Measurements from ENCODE around the gene ZNF839.
"Not testable (repeated sequence)": the region's sequence is repeated elsewhere in the genome, so short reads cannot be mapped to it uniquely, and the experiment has no call there.

The ZNF839 gene

DNA sequence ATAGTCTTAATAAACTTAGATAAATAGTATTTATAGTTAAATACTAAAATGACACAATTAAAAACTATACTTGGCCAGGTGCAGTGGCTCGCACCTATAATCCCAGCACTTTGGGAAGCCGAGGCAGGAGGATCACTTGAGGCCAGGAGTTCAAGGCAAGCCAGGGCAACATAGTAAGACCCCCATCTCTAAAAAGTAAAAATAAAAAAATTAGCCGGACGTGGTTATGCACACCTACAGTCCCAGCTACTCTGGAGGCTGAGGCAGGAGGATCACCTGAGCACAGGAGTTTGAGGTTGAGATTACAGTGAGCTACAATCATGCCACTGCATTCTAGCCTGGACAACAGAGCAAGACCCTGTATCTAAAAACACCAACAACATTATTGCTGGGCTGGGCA lies 27.1 kb downstream of the ZNF839 start:
- TF ChIP-seq ZNF121 (tag by site-specific recombination; IDR thresholded peaks at IDR 0.05) (peak; percentile 91), BCL11B (tag by site-specific recombination; IDR thresholded peaks at IDR 0.05; ENCODE audit: low read depth) (no peak)
- H3K9me3 ChIP-seq (ENCODE audit: control insufficient read depth, insufficient read depth, low read depth, low read length), result no peaks in the 10 kb centered on the region
- POLR2A ChIA-PET, result no interaction called here
- H3K4me1 ChIP-seq (ENCODE audit: control insufficient read depth, insufficient read depth, low read length), result no peaks in the 10 kb centered on the region
- no peak overlapping the region for H3K27ac ChIP-seq (ENCODE audit: extremely low read depth, low read depth, low read length)
- CTCF ChIA-PET, result no interaction called here
- no peak overlapping the region for H3K4me3 ChIP-seq (ENCODE audit: low read depth, low read length)
- peaks cover 50 to 67% of the 10 kb centered on the region in 2 experiments for H3K36me3 ChIP-seq (ENCODE audit: control insufficient read depth in 2 of 2, insufficient read depth in 1 of 2, low read length in 2 of 2)

DNA sequence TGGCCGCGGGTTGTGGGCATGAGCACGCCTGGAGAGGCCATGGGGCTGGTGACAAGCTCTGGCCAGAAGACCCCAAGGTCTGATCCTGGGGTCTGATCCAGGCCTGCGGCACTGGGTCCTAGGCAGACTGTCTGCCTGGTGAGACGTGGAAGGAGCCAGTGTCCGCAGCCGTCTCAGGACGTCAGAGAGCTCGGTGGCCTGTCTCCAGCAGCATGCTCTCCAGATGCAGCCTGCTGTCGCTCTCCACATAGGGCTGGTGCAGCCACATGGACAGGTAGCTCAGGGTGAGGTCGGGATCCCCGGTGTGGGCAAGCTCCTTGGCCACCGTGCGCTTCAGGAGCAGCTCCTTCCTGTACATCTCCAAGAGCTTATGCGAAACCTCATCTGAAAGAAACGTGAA lies 28.8 kb downstream of the ZNF839 start:
- no peak overlapping the region for H3K27ac ChIP-seq (ENCODE audit: extremely low read depth, low read depth, low read length)
- POLR2A ChIA-PET, result interaction anchor here (0.6 kb wide), 1 partner anchor 270 kb away, joined by 3 read pairs; no protein-coding TSS in a partner anchor

DNA sequence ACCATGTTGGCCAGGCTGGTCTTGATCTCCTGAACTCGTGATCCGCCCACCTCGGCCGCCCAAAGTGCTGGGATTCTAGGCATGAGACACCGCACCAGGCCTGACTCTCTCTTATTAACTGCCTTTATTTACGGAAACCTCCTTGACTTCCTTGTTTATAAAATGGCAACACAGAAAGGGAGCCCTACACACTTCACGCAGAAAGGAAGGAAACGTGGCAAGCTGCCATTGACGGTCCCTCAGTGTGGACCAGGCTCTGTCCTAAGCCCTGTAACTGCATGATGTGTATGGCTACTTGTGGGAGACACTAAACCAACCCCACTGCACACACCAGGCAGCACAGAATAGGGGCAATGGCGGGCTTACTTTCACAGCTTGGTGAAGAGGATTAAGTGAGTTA lies 31.5 kb downstream of the ZNF839 start:
- H3K9me3 ChIP-seq (ENCODE audit: control insufficient read depth, insufficient read depth, low read depth, low read length), result no peaks in the 10 kb centered on the region
- no peak for TF ChIP-seq ZNF16 (tag by site-specific recombination; IDR thresholded peaks at IDR 0.05; ENCODE audit: low read depth)
- no peak for TF ChIP-seq ZNF768 (tag by site-specific recombination; IDR thresholded peaks at IDR 0.05)
- TF ChIP-seq ZNF658 (tag by site-specific recombination; IDR thresholded peaks at IDR 0.05), result no peak
- no peak for TF ChIP-seq ZNF155 (tag by site-specific recombination; IDR thresholded peaks at IDR 0.05)
- no peak for TF ChIP-seq ZXDB (tag by site-specific recombination; IDR thresholded peaks at IDR 0.05)
- no peak for TF ChIP-seq KLF7 (tag by site-specific recombination; IDR thresholded peaks at IDR 0.05; ENCODE audit: borderline replicate concordance)
- TF ChIP-seq ZSCAN30 (tag by site-specific recombination; IDR thresholded peaks at IDR 0.05), result no peak
- TF ChIP-seq ZNF184 (tag by site-specific recombination; IDR thresholded peaks at IDR 0.05), result no peak
- no peak for TF ChIP-seq ZNF785 (tag by site-specific recombination; IDR thresholded peaks at IDR 0.05)
- no peak for TF ChIP-seq ZNF585B (tag by site-specific recombination; IDR thresholded peaks at IDR 0.05)
- TF ChIP-seq, protein P1, sequence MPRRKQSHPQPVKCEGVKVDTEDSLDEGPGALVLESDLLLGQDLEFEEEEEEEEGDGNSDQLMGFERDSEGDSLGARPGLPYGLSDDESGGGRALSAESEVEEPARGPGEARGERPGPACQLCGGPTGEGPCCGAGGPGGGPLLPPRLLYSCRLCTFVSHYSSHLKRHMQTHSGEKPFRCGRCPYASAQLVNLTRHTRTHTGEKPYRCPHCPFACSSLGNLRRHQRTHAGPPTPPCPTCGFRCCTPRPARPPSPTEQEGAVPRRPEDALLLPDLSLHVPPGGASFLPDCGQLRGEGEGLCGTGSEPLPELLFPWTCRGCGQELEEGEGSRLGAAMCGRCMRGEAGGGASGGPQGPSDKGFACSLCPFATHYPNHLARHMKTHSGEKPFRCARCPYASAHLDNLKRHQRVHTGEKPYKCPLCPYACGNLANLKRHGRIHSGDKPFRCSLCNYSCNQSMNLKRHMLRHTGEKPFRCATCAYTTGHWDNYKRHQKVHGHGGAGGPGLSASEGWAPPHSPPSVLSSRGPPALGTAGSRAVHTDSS (tag by site-specific recombination; IDR thresholded peaks at IDR 0.05), result no peak
- TF ChIP-seq GLIS1 (tag by site-specific recombination; IDR thresholded peaks at IDR 0.05), result no peak
- TF ChIP-seq ZNF776 (tag by site-specific recombination; IDR thresholded peaks at IDR 0.05; ENCODE audit: borderline replicate concordance), result no peak
- TF ChIP-seq ZNF354C (tag by site-specific recombination; IDR thresholded peaks at IDR 0.05; ENCODE audit: borderline replicate concordance, low read depth), result no peak
- TF ChIP-seq ZNF37A (tag by site-specific recombination; IDR thresholded peaks at IDR 0.05), result no peak
- H3K36me3 ChIP-seq (ENCODE audit: control insufficient read depth in 2 of 2, insufficient read depth in 1 of 2, low read length in 2 of 2), result peaks cover 44 to 73% of the 10 kb centered on the region in 2 experiments; a peak in 2 of 3 replicates
- H3K4me3 ChIP-seq (ENCODE audit: low read depth, low read length), result no peak overlapping the region
- H3K4me1 ChIP-seq (ENCODE audit: control insufficient read depth, insufficient read depth, low read length), result no peaks in the 10 kb centered on the region
- H3K27ac ChIP-seq (ENCODE audit: extremely low read depth, low read depth, low read length), result no peak overlapping the region
- ChIA-PET CTCF (no interaction called here), POLR2A (interaction anchor here (1.2 kb wide), 1 partner anchor 12 kb away, joined by 7 read pairs; the partner anchor contains the start of genes CINP and TECPR2)

More for the DNA sequence above, 28.8 kb downstream of the ZNF839 start:
- Histone ChIP-seq H3K4me1 (ENCODE audit: control insufficient read depth, insufficient read depth, low read length) (no peaks in the 10 kb centered on the region), H3K9me3 (ENCODE audit: control insufficient read depth, insufficient read depth, low read depth, low read length) (no peaks in the 10 kb centered on the region), H3K4me3 (ENCODE audit: low read depth, low read length) (no peak overlapping the region), H3K36me3 (ENCODE audit: control insufficient read depth in 2 of 2, insufficient read depth in 1 of 2, low read length in 2 of 2) (peaks cover 40 to 68% of the 10 kb centered on the region in 2 experiments)
- TF ChIP-seq ZNF555 (tag by site-specific recombination; conservative IDR thresholded peaks at IDR 0.05) (no peak), ZFP3 (tag by site-specific recombination; IDR thresholded peaks at IDR 0.05; ENCODE audit: low read depth) (no peak)
- TF ChIP-seq, protein P2, sequence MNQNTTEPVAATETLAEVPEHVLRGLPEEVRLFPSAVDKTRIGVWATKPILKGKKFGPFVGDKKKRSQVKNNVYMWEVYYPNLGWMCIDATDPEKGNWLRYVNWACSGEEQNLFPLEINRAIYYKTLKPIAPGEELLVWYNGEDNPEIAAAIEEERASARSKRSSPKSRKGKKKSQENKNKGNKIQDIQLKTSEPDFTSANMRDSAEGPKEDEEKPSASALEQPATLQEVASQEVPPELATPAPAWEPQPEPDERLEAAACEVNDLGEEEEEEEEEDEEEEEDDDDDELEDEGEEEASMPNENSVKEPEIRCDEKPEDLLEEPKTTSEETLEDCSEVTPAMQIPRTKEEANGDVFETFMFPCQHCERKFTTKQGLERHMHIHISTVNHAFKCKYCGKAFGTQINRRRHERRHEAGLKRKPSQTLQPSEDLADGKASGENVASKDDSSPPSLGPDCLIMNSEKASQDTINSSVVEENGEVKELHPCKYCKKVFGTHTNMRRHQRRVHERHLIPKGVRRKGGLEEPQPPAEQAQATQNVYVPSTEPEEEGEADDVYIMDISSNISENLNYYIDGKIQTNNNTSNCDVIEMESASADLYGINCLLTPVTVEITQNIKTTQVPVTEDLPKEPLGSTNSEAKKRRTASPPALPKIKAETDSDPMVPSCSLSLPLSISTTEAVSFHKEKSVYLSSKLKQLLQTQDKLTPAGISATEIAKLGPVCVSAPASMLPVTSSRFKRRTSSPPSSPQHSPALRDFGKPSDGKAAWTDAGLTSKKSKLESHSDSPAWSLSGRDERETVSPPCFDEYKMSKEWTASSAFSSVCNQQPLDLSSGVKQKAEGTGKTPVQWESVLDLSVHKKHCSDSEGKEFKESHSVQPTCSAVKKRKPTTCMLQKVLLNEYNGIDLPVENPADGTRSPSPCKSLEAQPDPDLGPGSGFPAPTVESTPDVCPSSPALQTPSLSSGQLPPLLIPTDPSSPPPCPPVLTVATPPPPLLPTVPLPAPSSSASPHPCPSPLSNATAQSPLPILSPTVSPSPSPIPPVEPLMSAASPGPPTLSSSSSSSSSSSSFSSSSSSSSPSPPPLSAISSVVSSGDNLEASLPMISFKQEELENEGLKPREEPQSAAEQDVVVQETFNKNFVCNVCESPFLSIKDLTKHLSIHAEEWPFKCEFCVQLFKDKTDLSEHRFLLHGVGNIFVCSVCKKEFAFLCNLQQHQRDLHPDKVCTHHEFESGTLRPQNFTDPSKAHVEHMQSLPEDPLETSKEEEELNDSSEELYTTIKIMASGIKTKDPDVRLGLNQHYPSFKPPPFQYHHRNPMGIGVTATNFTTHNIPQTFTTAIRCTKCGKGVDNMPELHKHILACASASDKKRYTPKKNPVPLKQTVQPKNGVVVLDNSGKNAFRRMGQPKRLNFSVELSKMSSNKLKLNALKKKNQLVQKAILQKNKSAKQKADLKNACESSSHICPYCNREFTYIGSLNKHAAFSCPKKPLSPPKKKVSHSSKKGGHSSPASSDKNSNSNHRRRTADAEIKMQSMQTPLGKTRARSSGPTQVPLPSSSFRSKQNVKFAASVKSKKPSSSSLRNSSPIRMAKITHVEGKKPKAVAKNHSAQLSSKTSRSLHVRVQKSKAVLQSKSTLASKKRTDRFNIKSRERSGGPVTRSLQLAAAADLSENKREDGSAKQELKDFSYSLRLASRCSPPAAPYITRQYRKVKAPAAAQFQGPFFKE (tag by site-specific recombination; IDR thresholded peaks at IDR 0.05; ENCODE audit: borderline replicate concordance), result no peak
- CTCF ChIA-PET, result no interaction called here

DNA sequence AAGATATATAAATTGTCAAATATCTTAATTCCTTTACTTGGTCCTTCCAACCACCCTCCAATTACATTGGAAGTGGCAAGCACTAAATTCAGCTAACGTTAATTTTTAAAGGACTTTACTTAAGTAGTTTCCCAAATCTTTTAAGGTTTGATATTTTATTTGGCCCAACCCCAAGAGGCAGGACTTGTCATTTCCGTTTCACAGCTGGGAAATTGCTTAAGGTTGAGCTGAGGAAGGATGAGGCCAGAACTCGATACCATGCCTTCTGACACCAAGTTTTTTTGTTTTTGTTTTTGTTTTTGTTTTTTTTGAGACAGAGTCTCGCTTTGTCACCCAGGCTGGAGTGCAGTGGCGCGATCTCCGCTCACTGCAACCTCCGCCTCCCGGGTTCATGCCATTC lies 32.0 kb downstream of the ZNF839 start:
- H3K27ac ChIP-seq (ENCODE audit: extremely low read depth, low read depth, low read length); H3K4me1 ChIP-seq (ENCODE audit: control insufficient read depth, insufficient read depth, low read length); H3K9me3 ChIP-seq (ENCODE audit: control insufficient read depth, insufficient read depth, low read depth, low read length); CTCF ChIA-PET; H3K4me3 ChIP-seq (ENCODE audit: low read depth, low read length): not testable (repeated sequence)
- POLR2A ChIA-PET, result interaction anchor here (0.6 to 1.4 kb wide), 2 partner anchors 11 to 380 kb away, joined by 3 to 4 read pairs; partner anchors contain the start of genes CINP and TECPR2
- peaks cover 44 to 78% of the 10 kb centered on the region in 2 experiments; a peak in 2 of 3 replicates for H3K36me3 ChIP-seq (ENCODE audit: control insufficient read depth in 2 of 2, insufficient read depth in 1 of 2, low read length in 2 of 2)
